HG02623 (cell line): ENCODE measurements around the gene SNTG2.

ENCODE experiments used
- ATAC-seq: cut with Tn5 transposase; IDR thresholded peaks from one replicate; pipeline ENCODE4 v1.9.1; 2021; ENCODE audit warnings: moderate library complexity; ENCODE audit not compliant: unreplicated experiment

SNTG2 gene

DNA sequence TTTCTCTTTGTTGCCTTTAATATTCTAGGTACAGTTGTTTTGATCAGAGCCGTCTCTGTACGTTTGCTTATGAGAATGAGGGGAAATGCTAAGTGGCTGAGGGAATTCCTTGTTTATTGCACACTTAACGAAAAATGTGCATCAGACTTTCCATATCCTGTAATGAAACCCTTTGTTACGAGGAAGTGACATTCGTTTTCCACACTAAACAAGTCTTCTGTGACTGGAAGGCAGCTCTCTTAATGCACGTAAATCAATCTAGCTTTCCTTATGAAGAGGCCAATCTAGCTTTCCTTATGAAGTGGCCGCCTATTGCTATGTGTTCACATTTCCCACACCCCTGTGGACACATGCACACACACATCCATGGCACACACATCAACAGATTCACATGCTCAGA lies 186.2 kb downstream of the SNTG2 start:
- ATAC-seq, result no peak

DNA sequence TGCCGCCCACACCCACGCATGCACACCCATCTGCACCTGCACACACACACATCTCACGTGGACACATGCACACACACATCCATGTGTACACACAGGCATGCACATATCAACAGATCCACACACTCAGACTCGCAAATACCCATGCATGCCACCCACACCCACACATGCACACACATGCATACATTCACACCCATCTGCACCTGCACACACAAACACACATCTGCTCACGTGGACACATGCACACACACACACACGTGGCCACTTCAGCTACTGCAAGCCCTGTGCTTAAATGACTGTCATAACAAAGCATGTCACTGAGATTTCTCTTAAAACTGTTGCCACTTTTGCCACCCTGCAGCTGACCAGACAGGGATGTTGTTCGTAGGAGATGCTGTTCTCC lies 186.6 kb downstream of the SNTG2 start:
- ATAC-seq, result no peak

DNA sequence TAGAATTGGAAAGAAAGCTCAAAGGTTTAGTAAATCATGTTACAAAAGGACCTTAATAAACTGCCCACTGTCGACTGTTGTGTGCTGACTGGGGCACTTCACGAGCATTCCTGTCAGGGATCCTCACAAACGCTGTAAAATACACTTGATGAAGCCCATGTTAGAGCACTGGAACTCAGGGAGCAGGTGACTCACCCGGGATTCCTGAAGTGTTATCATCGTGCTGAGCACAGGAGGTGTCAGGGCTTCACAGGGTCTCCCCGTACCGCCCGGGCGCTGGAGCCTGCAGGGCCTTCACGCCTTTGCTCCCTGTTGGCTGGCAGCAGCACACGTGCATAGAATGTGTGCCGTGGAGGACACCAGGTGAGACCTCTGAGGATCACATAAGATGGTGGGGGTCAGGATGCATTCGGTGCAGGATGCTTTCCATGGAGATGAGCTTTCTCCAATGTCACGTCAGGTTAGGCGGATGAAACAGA lies 187.3 kb downstream of the SNTG2 start:
- ATAC-seq, result no peak

GRCh38 chr2:1140389-1141003 lies 189.8 kb downstream of the SNTG2 start:
- ATAC-seq, result no peak

DNA sequence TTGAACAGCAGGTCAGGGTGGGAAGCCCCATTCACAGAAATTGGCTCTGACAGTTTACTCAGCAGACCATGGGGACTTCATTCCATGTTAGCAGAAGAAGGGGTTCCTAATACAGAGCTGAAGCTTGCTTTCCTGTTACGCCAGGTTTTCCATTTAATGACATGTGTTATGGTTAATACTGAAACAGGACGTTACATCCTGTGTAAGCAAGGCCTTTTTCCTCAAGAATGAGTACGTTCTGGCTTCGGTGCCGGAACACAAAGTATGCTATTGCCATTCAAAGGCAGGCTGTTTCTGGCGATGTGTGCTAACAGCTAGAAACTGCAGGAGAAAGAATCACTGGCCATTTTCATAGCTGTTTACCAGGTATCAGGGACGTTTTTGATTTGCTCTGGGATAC lies 190.4 kb downstream of the SNTG2 start:
- no peak for ATAC-seq

- no peak for ATAC-seq
These were observed 192.5 kb downstream of the SNTG2 start for GRCh38 chr2:1143129-1143528.

DNA sequence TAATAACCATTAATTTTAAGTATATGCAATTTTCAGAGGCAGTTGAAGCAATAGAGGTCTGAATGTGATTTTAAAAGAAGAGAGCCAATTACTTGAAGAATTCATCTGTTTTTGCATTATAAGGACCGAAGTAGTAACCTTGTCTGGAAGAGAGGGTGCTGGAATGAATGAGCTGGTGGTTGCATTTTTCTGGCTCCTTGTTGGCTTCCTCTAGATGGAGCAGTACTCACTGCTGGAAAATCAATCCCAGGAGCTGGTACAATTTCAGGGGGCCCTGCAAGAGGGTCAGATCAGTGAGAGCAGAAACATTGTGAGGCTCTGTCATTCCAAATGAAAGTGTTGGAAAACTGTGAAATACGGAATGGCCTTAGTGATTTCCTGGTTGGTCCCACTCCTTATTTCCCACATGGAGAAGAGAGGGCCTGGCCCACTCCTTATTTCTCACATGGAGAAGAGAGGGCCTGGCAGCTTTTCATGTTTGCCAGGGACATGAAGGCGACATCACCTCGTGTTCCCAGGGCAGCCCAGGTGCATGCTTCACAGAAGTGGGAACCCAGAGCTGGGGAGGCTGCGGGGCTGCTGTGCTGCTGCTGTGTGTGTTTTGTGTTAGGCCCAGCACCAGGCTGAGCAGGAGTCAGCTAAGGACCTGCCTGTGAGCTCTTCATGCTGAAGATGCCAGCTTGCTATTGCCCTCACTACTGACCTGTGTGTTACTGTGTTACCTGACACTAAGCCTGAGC lies 197.4 kb downstream of the SNTG2 start:
- ATAC-seq, result no peak

DNA sequence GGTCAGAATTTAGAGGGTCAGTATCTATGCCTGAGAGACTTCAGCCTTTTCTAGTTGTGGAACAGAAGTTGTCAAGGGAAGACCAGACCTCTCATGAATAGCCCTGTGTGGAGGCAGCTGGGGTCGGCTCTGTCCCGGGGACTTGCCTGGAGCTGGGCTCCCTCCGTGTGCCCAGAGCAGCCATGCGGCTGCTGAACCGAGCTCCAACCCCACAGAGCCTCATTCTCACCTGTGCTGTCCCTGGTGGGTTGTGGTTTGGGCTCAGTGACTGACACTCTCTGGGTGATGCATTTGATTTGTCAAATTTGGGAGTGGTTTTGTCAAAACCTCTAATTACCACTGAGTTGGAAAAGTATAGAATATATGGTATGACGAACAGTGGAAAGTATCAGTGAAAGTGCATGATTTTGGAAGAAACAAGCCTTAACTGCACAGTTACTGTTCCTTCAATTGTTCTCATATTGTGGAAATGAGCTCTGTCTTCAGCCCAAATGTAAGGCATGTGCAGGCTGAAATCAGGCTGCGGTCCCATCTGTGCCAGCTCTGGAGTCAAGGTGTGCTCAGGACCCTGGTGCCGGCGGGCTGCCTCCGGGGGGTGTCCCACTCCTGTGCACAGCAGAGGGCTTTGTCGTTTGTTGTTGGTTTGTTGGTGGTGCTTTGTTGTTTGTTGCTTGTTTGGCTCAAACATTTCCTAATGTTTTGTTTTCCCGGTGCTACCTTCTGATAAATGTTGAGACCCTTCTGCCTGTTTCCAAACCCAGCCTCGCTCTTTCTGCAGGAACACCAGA lies 200.3 kb downstream of the SNTG2 start:
- ATAC-seq, result no peak

DNA sequence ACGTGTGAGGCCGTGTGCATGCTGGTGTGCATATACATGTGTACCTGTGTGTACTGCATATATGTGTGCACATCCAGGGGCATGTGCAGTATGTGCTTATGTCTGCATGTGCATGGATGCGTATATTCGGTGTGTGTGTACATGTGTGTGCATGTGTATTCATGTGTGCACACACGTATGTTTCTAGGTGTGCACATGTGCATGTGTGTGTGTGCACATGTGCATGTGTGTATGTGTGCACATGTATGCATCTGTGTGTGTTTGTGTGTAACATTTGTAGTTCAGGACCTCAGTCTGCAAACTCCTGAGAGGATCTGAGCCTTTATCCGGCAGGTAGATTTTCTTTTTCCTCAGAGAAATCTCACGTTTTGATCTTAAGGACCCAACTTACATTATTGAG lies 201.7 kb downstream of the SNTG2 start:
- ATAC-seq, result no peak

GRCh38 chr2:1153920-1154319 lies 203.3 kb downstream of the SNTG2 start:
- ATAC-seq, result no peak

- ATAC-seq, result no peak
These were observed 204.3 kb downstream of the SNTG2 start for GRCh38 chr2:1154710-1155594.

DNA sequence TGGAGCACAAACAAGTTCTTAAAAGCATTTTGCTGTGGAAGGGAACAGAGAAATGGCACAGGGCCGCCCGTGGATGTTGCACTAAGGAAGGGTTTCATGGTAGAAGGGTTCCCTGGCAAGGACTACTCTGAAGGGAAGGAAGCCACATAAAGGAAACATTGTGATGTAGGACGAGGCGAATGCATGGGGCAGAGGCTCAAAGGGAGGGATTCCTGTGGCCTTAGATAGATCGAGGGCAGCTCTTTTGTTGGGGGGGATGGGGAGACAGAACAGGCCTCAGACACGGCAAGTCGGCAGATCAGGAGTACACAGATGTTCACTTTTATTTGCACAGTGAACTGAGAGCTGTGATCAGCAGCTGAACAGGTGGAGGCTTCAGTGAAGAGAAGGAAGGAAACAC lies 205.4 kb downstream of the SNTG2 start:
- ATAC-seq, result no peak

DNA sequence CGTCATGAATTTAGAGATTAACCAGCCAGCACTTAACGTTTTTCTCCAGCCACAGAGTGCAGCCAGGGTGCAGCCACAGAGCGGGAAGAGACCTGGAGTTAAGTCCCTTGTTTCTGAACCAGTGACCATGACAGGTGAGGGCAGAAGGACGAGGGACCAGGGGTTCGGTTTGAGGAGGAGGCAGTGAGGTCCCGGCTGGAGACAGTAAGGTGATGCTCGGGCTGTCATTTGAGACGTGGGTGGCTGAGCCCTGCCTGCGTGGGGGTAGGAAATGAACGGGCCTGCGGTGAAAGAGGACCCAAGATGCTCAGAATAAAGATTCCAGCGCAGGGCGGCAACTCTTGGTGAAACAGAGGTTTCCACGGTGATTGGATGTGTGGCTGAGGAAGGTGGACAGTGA lies 205.9 kb downstream of the SNTG2 start:
- ATAC-seq, result no peak

- ATAC-seq, result no peak
These were observed 206.5 kb downstream of the SNTG2 start for GRCh38 chr2:1157107-1157506.

DNA sequence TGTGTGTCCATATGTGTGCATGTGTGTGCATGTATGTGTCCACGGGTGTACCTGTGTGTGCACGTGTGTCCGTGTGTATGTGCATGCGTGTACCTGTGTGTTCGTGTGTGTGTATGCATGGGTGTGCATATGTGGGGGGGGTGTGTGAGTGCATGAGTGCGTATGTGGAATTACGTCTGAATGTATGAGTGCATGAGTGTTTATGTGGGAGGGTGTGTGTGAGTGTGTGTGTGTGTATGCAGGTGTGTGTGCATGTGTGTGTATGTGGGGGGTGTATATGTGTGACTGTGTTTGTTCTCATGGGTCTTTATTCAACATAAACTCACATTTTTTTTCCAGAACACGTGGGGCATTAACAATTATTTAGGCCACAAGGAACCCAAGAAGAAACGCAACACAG lies 208.4 kb downstream of the SNTG2 start:
- no peak for ATAC-seq

GRCh38 chr2:1162246-1162645 lies 211.6 kb downstream of the SNTG2 start:
- ATAC-seq, result no peak

DNA sequence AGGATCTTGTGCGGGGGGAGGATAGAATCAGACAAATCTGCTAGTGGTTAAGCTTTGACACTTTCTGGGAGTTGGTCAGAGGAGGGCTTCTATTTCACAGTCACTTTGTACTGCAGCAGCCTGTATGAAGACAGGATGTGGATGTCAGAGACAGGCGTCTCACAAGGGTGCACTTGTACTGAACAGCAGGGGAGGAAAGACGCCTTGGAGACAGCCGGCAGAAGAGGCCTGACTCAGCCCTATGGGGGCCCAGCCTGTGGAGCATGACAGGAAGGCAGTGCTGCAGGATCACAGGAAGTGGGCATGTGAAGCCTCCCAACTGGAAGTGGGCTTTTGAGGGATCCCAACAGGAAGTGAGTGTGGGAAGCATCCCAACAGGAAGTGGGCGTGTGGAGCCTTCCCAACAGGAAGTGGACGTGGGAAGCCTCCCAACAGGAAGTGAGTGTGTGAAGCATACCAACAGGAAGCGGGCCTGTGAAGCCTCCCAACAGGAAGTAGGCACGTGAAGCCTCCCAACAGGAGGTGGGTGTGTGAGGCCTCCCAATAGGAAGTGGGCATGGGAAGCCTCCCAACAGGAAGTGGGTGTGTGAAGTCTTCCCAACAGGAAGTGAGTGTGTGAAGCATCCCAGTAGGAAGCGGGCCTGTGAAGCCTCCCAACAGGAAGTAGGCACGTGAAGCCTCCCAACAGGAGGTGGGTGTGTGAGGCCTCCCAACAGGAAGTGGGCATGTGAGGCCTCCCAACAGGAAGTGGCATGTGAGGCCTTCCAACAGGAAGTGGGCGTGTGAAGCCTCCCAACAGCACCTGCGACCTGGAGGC lies 212.3 kb downstream of the SNTG2 start:
- ATAC-seq, result no peak

DNA sequence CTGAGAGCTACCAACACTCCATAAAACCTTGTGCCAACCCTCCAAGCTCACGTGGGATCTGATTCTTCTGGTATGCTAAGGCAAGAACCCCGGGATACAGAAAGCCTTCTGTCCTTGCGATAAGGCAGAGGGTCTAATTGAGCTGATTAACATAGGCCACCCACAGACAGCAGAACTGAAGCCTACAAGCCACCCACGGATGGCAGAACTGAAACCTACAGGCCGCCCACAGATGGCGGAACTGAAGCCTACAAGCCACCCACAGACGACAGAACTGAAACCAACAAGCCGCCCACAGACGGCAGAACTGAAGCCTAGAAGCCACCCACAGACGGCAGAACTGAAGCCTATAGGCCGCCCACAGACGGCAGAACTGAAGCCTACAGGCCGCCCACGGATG lies 216.3 kb downstream of the SNTG2 start:
- no peak for ATAC-seq

DNA sequence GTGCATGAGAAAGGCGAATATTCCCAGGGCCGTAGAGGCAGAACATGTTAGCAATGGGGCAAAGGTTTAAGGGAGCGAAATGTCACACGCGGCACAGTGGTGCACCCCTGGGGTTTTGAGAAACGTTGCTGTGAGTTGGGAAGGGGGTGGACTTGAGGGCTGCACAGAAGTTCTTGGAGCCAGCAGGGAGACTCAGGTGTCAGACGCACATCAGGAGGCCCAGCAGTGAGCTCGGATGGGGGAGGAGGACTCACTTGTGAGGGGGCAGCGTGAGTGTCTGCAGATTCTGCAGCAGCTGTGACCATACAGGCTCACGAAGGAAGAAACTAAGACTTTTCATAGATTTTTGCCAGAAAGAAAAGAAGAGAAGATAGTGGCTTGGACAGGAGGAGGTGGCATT lies 218.2 kb downstream of the SNTG2 start:
- no peak for ATAC-seq

DNA sequence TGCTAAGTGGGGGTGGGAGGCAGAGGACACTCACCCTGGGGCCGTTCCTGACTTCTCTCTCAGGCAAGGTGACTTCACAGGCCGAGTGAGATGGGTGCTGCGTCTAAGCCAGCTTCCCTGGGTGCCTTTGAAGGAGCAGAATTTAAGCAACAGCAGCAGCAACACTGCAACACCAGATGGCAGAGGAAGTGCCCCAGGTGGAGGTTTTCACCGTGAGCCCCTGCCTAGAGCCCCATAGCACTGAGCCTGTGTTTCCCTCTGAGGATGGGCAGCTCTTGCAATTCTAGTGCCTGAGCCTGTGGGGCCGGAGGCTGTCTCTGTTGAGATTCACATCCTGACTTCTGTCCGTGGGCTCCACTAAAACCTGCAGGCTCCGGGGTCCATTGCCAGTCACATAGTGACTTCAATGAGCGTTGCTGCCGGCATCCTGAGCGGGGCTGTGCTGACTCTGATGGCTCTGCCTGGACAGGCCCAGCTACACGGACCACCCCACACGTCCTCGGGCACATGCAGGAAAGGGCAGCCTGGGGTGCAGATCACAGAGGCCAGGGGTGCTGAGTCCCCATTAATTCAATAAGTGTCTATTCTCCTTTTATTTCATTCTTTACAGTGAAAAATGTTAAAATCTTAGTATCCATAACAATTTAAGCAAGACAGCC lies 218.8 kb downstream of the SNTG2 start:
- no peak for ATAC-seq
